Measurements from ENCODE around the gene OR5AL1.
"Not testable (repeated sequence)": the region's sequence is repeated elsewhere in the genome, so short reads cannot be mapped to it uniquely, and the experiment has no call there.

Gene OR5AL1

DNA sequence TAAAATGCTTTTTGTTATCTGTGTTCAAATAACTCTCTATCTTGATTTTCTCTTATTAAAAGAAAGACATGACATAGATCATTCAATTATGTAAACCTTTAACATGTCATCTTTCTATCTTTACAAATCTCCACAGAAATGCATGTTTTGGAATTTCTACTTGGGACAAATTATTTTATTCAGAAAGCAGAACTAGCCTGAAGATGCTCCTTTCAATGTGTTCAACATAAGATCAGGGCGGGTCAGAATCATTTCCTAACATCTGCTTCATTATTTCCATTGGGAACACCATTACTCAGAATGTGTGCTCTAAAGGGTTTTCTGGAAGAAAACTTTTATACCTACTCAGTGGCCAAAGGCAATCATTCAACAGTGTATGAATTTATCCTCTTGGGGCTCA, at the start of gene OR5AL1:
OR5AL1 (plus strand) TSS at position 301 of the 400 bp plus-strand sequence.
- H3K9ac ChIP-seq (ENCODE audit: low read depth in 1 of 2, low read length in 2 of 2), result no peak within 1 kb of the TSS
- H3K9me3 ChIP-seq (ENCODE audit: control insufficient read depth in 2 of 2, low read length in 2 of 2), result no peaks in the 10 kb centered on the region
- no peak within 1 kb of the TSS for H3K4me3 ChIP-seq (ENCODE audit: low read length in 2 of 2)
- H3K27ac ChIP-seq (ENCODE audit: low read depth in 2 of 2, low read length in 2 of 2), result no peak within 1 kb of the TSS
- no peaks in the 10 kb centered on the region for H3K36me3 ChIP-seq (ENCODE audit: control insufficient read depth in 2 of 2, insufficient read depth in 2 of 2, low read length in 2 of 2)
- H3K27me3 ChIP-seq (ENCODE audit: control insufficient read depth in 2 of 2, insufficient read depth in 2 of 2, low read length in 2 of 2), result no peaks in the 10 kb centered on the region
- no peaks in the 10 kb centered on the region for H3K4me1 ChIP-seq (ENCODE audit: control insufficient read depth in 2 of 2, insufficient read depth in 2 of 2, low read length in 2 of 2)

GRCh38 chr11:56375324-56375723, 37.2 kb upstream of the OR5AL1 start, which contains the start of gene OR8U1:
Gene OR8U1 (plus strand): TSS chr11:56375624. CDS start chr11:56375624, 0 bp downstream.
- Histone ChIP-seq H3K4me3 (ENCODE audit: low read length in 2 of 2) (no peak within 1 kb of the TSS), H3K27ac (ENCODE audit: low read depth in 2 of 2, low read length in 2 of 2) (no peak within 1 kb of the TSS), H3K4me1 (ENCODE audit: control insufficient read depth in 2 of 2, insufficient read depth in 2 of 2, low read length in 2 of 2) (no peaks in the 10 kb centered on the region)

GRCh38 chr11:56380120-56380519, 32.4 kb upstream of the OR5AL1 start:
- Histone ChIP-seq H3K4me1 (ENCODE audit: control insufficient read depth in 2 of 2, insufficient read depth in 2 of 2, low read length in 2 of 2) (no peaks in the 10 kb centered on the region), H3K9ac (ENCODE audit: low read depth in 1 of 2, low read length in 2 of 2) (no peak overlapping the region), H3K27ac (ENCODE audit: low read depth in 2 of 2, low read length in 2 of 2) (no peak overlapping the region), H3K27me3 (ENCODE audit: control insufficient read depth in 2 of 2, insufficient read depth in 2 of 2, low read length in 2 of 2) (no peaks in the 10 kb centered on the region), H3K4me3 (ENCODE audit: low read length in 2 of 2) (no peak overlapping the region), H3K36me3 (ENCODE audit: control insufficient read depth in 2 of 2, insufficient read depth in 2 of 2, low read length in 2 of 2) (no peaks in the 10 kb centered on the region), H3K9me3 (ENCODE audit: control insufficient read depth in 2 of 2, low read length in 2 of 2) (no peaks in the 10 kb centered on the region)

More at GRCh38 chr11:56375324-56375723, 37.2 kb upstream of the OR5AL1 start, which contains the start of gene OR8U1:
- no peak within 1 kb of the TSS for H3K9ac ChIP-seq (ENCODE audit: low read depth in 1 of 2, low read length in 2 of 2)
- H3K27me3 ChIP-seq (ENCODE audit: control insufficient read depth in 2 of 2, insufficient read depth in 2 of 2, low read length in 2 of 2), result no peaks in the 10 kb centered on the region
- H3K9me3 ChIP-seq (ENCODE audit: control insufficient read depth in 2 of 2, low read length in 2 of 2), result no peaks in the 10 kb centered on the region
- H3K36me3 ChIP-seq (ENCODE audit: control insufficient read depth in 2 of 2, insufficient read depth in 2 of 2, low read length in 2 of 2), result no peaks in the 10 kb centered on the region

GRCh38 chr11:56394381-56394780, 18.1 kb upstream of the OR5AL1 start:
- Histone ChIP-seq H3K36me3 (ENCODE audit: control insufficient read depth in 2 of 2, insufficient read depth in 2 of 2, low read length in 2 of 2) (no peaks in the 10 kb centered on the region), H3K4me3 (ENCODE audit: low read length in 2 of 2) (no peak overlapping the region), H3K9me3 (ENCODE audit: control insufficient read depth in 2 of 2, low read length in 2 of 2) (no peaks in the 10 kb centered on the region), H3K9ac (ENCODE audit: low read depth in 1 of 2, low read length in 2 of 2) (no peak overlapping the region), H3K27me3 (ENCODE audit: control insufficient read depth in 2 of 2, insufficient read depth in 2 of 2, low read length in 2 of 2) (no peaks in the 10 kb centered on the region), H3K4me1 (ENCODE audit: control insufficient read depth in 2 of 2, insufficient read depth in 2 of 2, low read length in 2 of 2) (no peaks in the 10 kb centered on the region), H3K27ac (ENCODE audit: low read depth in 2 of 2, low read length in 2 of 2) (no peak overlapping the region)

DNA sequence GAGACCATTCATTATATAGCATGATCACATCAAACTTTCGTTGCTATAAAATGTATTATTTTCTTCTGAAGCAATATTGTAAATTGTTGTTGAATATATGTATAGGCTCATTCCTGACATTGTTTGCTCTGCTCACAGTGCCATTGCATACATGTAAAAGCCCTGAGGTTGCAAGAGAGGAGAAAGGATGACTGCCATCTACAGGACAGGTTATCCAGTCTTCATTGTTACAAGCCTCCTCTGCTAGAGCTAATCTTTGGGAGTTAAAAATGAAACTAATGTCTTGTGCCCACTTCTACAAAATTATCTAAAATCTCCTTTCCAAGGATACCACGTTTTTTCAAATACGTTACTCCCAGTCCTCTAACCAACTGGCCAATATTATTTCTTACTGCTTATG, 16.4 kb upstream of the OR5AL1 start:
- Histone ChIP-seq H3K27ac (ENCODE audit: low read depth in 2 of 2, low read length in 2 of 2) (no peak overlapping the region), H3K9me3 (ENCODE audit: control insufficient read depth in 2 of 2, low read length in 2 of 2) (no peaks in the 10 kb centered on the region), H3K4me1 (ENCODE audit: control insufficient read depth in 2 of 2, insufficient read depth in 2 of 2, low read length in 2 of 2) (no peaks in the 10 kb centered on the region), H3K4me3 (ENCODE audit: low read length in 2 of 2) (no peak overlapping the region), H3K36me3 (ENCODE audit: control insufficient read depth in 2 of 2, insufficient read depth in 2 of 2, low read length in 2 of 2) (no peaks in the 10 kb centered on the region), H3K9ac (ENCODE audit: low read depth in 1 of 2, low read length in 2 of 2) (no peak overlapping the region), H3K27me3 (ENCODE audit: control insufficient read depth in 2 of 2, insufficient read depth in 2 of 2, low read length in 2 of 2) (no peaks in the 10 kb centered on the region)

GRCh38 chr11:56401858-56402461, 10.5 kb upstream of the OR5AL1 start:
- H3K9me3 ChIP-seq (ENCODE audit: control insufficient read depth in 2 of 2, low read length in 2 of 2); H3K27ac ChIP-seq (ENCODE audit: low read depth in 2 of 2, low read length in 2 of 2); H3K4me3 ChIP-seq (ENCODE audit: low read length in 2 of 2); H3K9ac ChIP-seq (ENCODE audit: low read depth in 1 of 2, low read length in 2 of 2); H3K27me3 ChIP-seq (ENCODE audit: control insufficient read depth in 2 of 2, insufficient read depth in 2 of 2, low read length in 2 of 2); H3K36me3 ChIP-seq (ENCODE audit: control insufficient read depth in 2 of 2, insufficient read depth in 2 of 2, low read length in 2 of 2); H3K4me1 ChIP-seq (ENCODE audit: control insufficient read depth in 2 of 2, insufficient read depth in 2 of 2, low read length in 2 of 2): not testable (repeated sequence)

- Histone ChIP-seq H3K9me3 (ENCODE audit: control insufficient read depth in 2 of 2, low read length in 2 of 2) (no peaks in the 10 kb centered on the region), H3K27me3 (ENCODE audit: control insufficient read depth in 2 of 2, insufficient read depth in 2 of 2, low read length in 2 of 2) (no peaks in the 10 kb centered on the region), H3K4me3 (ENCODE audit: low read length in 2 of 2) (no peak overlapping the region), H3K27ac (ENCODE audit: low read depth in 2 of 2, low read length in 2 of 2) (no peak overlapping the region), H3K4me1 (ENCODE audit: control insufficient read depth in 2 of 2, insufficient read depth in 2 of 2, low read length in 2 of 2) (no peaks in the 10 kb centered on the region), H3K9ac (ENCODE audit: low read depth in 1 of 2, low read length in 2 of 2) (no peak overlapping the region), H3K36me3 (ENCODE audit: control insufficient read depth in 2 of 2, insufficient read depth in 2 of 2, low read length in 2 of 2) (no peaks in the 10 kb centered on the region)
These were observed 8.1 kb upstream of the OR5AL1 start for GRCh38 chr11:56404393-56404792.

GRCh38 chr11:56410801-56411200, 1.7 kb upstream of the OR5AL1 start:
- H3K27me3 ChIP-seq (ENCODE audit: control insufficient read depth in 2 of 2, insufficient read depth in 2 of 2, low read length in 2 of 2), result no peaks in the 10 kb centered on the region
- no peak overlapping the region for H3K27ac ChIP-seq (ENCODE audit: low read depth in 2 of 2, low read length in 2 of 2)
- no peak overlapping the region for H3K9ac ChIP-seq (ENCODE audit: low read depth in 1 of 2, low read length in 2 of 2)
- no peaks in the 10 kb centered on the region for H3K36me3 ChIP-seq (ENCODE audit: control insufficient read depth in 2 of 2, insufficient read depth in 2 of 2, low read length in 2 of 2)
- H3K4me3 ChIP-seq (ENCODE audit: low read length in 2 of 2), result no peak overlapping the region
- H3K4me1 ChIP-seq (ENCODE audit: control insufficient read depth in 2 of 2, insufficient read depth in 2 of 2, low read length in 2 of 2), result no peaks in the 10 kb centered on the region
- no peaks in the 10 kb centered on the region for H3K9me3 ChIP-seq (ENCODE audit: control insufficient read depth in 2 of 2, low read length in 2 of 2)

- Histone ChIP-seq H3K9ac (ENCODE audit: low read depth in 1 of 2, low read length in 2 of 2) (no peak overlapping the region), H3K36me3 (ENCODE audit: control insufficient read depth in 2 of 2, insufficient read depth in 2 of 2, low read length in 2 of 2) (no peaks in the 10 kb centered on the region), H3K9me3 (ENCODE audit: control insufficient read depth in 2 of 2, low read length in 2 of 2) (no peaks in the 10 kb centered on the region), H3K27me3 (ENCODE audit: control insufficient read depth in 2 of 2, insufficient read depth in 2 of 2, low read length in 2 of 2) (no peaks in the 10 kb centered on the region), H3K4me3 (ENCODE audit: low read length in 2 of 2) (no peak overlapping the region), H3K4me1 (ENCODE audit: control insufficient read depth in 2 of 2, insufficient read depth in 2 of 2, low read length in 2 of 2) (no peaks in the 10 kb centered on the region), H3K27ac (ENCODE audit: low read depth in 2 of 2, low read length in 2 of 2) (no peak overlapping the region)
These were observed 41.0 kb downstream of the OR5AL1 start for GRCh38 chr11:56453521-56453920.

- H3K27ac ChIP-seq (ENCODE audit: low read depth in 2 of 2, low read length in 2 of 2), result no peak overlapping the region
- H3K9me3 ChIP-seq (ENCODE audit: control insufficient read depth in 2 of 2, low read length in 2 of 2), result no peaks in the 10 kb centered on the region
- H3K36me3 ChIP-seq (ENCODE audit: control insufficient read depth in 2 of 2, insufficient read depth in 2 of 2, low read length in 2 of 2), result no peaks in the 10 kb centered on the region
- no peak overlapping the region for H3K4me3 ChIP-seq (ENCODE audit: low read length in 2 of 2)
- no peaks in the 10 kb centered on the region for H3K4me1 ChIP-seq (ENCODE audit: control insufficient read depth in 2 of 2, insufficient read depth in 2 of 2, low read length in 2 of 2)
- H3K27me3 ChIP-seq (ENCODE audit: control insufficient read depth in 2 of 2, insufficient read depth in 2 of 2, low read length in 2 of 2), result no peaks in the 10 kb centered on the region
- H3K9ac ChIP-seq (ENCODE audit: low read depth in 1 of 2, low read length in 2 of 2), result no peak overlapping the region
These were observed 44.6 kb downstream of the OR5AL1 start for GRCh38 chr11:56457076-56457475.

All from mucosa of rectum (tissue), 2 donors.